Mammary epithelial cell (primary cell): Measurements from ENCODE around the gene LRMDA.

Experiments
- EZH2 ChIP-seq: IDR thresholded peaks from 2 replicates; pipeline ENCODE4 v1.6.1; 2012; ENCODE audit warnings: low read length, inconsistent platforms, borderline replicate concordance
- TF ChIP-seq, protein P1 (sequence below), 2 donors: IDR thresholded peaks in 1 of 2; conservative IDR thresholded peaks in 1 of 2; 2 replicates each; pipeline ENCODE4 v1.5.1; 2011 to 2012; ENCODE audit warnings: inconsistent platforms in 2 of 2, low read length in 2 of 2, mild to moderate bottlenecking in 2 of 2, control low read depth in 1 of 2, low read depth in 1 of 2; ENCODE audit not compliant: insufficient read depth in 1 of 2; ENCODE audit errors: extremely low read depth in 1 of 2

GRCh38 chr10:76548716-76549115, 1117.3 kb downstream of the LRMDA start:
- TF ChIP-seq, protein P1, sequence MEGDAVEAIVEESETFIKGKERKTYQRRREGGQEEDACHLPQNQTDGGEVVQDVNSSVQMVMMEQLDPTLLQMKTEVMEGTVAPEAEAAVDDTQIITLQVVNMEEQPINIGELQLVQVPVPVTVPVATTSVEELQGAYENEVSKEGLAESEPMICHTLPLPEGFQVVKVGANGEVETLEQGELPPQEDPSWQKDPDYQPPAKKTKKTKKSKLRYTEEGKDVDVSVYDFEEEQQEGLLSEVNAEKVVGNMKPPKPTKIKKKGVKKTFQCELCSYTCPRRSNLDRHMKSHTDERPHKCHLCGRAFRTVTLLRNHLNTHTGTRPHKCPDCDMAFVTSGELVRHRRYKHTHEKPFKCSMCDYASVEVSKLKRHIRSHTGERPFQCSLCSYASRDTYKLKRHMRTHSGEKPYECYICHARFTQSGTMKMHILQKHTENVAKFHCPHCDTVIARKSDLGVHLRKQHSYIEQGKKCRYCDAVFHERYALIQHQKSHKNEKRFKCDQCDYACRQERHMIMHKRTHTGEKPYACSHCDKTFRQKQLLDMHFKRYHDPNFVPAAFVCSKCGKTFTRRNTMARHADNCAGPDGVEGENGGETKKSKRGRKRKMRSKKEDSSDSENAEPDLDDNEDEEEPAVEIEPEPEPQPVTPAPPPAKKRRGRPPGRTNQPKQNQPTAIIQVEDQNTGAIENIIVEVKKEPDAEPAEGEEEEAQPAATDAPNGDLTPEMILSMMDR (conservative IDR thresholded peaks at IDR 0.05 in 1 of 2, IDR thresholded peaks at IDR 0.05 in 1 of 2; ENCODE audit: extremely low read depth in 1 of 2, insufficient read depth in 1 of 2, low read depth in 1 of 2, low read length in 2 of 2) = no peak
- TF ChIP-seq EZH2 = no peak
